ENCODE measurements around the gene COL18A1. TPM values are rescaled to one million over a fixed set of nuclear protein-coding genes. Genes with fewer than 3 reads are reported as not detected.

COL18A1 gene
- total RNA-seq, 1 experiment from 2014 or later: 676 TPM

- intact Hi-C loops (cut with micrococcal nuclease; ENCODE audit: unreplicated experiment): no loop called here
Observed at GRCh38 chr21:45378258-45378966, 26.6 kb upstream of the COL18A1 start.

More at GRCh38 chr21:45378258-45378966, 26.6 kb upstream of the COL18A1 start:
- peak overlapping the region; percentile 69 for H3K27ac ChIP-seq (ENCODE audit: low read length)
- H3K36me3 ChIP-seq (ENCODE audit: control insufficient read depth, insufficient read depth, low read length): no peaks in the 10 kb centered on the region
- in situ Hi-C loops (cut with HindIII; ENCODE audit: low pct_unique_long_range_greater_than_20kb, low sequenced_read_pairs): no loop called here
- peaks cover 9% of the 10 kb centered on the region for H3K4me1 ChIP-seq (ENCODE audit: control insufficient read depth, insufficient read depth, low read length)
- H3K27me3 ChIP-seq (ENCODE audit: control insufficient read depth, insufficient read depth, low read length): no peaks in the 10 kb centered on the region
- no peak overlapping the region for H3K4me3 ChIP-seq (ENCODE audit: low read depth in 2 of 2, low read length in 2 of 2)
- no peak for TF ChIP-seq REST (IDR thresholded peaks at IDR 0.05; ENCODE audit: insufficient read depth in 1 of 2, low read depth in 2 of 2, low read length in 1 of 2)
- TF ChIP-seq POLR2AphosphoS5 (IDR thresholded peaks at IDR 0.05; ENCODE audit: low read depth, low read length): no peak
- TF ChIP-seq CTCF (IDR thresholded peaks at IDR 0.05): no peak
- TF ChIP-seq TCF7L2 (IDR thresholded peaks at IDR 0.05; ENCODE audit: low read depth, low read length): no peak
- no peak for TF ChIP-seq SIN3A (IDR thresholded peaks at IDR 0.05; ENCODE audit: borderline replicate concordance, insufficient read depth, low read depth, low read length)
- BruUV-seq (replicated peaks): no TSS peak
- DNase-seq (ENCODE audit: low read depth, low spot score) (no peak), ATAC-seq (peak; percentile 54)
- no peaks in the 10 kb centered on the region for H3K9me3 ChIP-seq (ENCODE audit: control insufficient read depth, insufficient read depth, low read depth, low read length)
- ChIA-PET POLR2A (no interaction called here), CTCF (no interaction called here)

Data from Panc1 (cell line).